CD4-positive, alpha-beta T cell treated with Interleukin-6 for 4 hours (primary cell): ENCODE measurements around the gene BCAS3.
A peak's percentile ranks its signal among the peaks of the same experiment; 100 is the strongest.
"Not testable (repeated sequence)": the region's sequence is repeated elsewhere in the genome, so short reads cannot be mapped to it uniquely, and the experiment has no call there.

Experiments used
- DNase-seq: peaks from one replicate; pipeline ENCODE4 v3.0.0-alpha.2; 2020; ENCODE audit warnings: mixed read lengths

BCAS3 gene

GRCh38 chr17:61135782-61136181 lies 458.1 kb downstream of the BCAS3 start:
- no peak for DNase-seq

- DNase-seq: no peak
Measured at GRCh38 chr17:61136296-61136695, 458.6 kb downstream of the BCAS3 start.

GRCh38 chr17:61139219-61139618 lies 461.6 kb downstream of the BCAS3 start:
- DNase-seq: peak; percentile 65

- DNase-seq: no peak
Measured at GRCh38 chr17:61140081-61140786, 462.6 kb downstream of the BCAS3 start.

GRCh38 chr17:61143026-61143425 lies 465.4 kb downstream of the BCAS3 start:
- no peak for DNase-seq

- no peak for DNase-seq
Measured at GRCh38 chr17:61144137-61144536, 466.5 kb downstream of the BCAS3 start.

GRCh38 chr17:61144617-61145564 lies 467.2 kb downstream of the BCAS3 start:
- no peak for DNase-seq

GRCh38 chr17:61146833-61147232 lies 469.2 kb downstream of the BCAS3 start:
- not testable (repeated sequence) for DNase-seq

GRCh38 chr17:61149106-61149825 lies 471.6 kb downstream of the BCAS3 start:
- DNase-seq: no peak

GRCh38 chr17:61149862-61150362 lies 472.3 kb downstream of the BCAS3 start:
- DNase-seq: no peak

- DNase-seq: no peak
Measured at GRCh38 chr17:61150686-61151299, 473.1 kb downstream of the BCAS3 start.

- DNase-seq: no peak
Measured at GRCh38 chr17:61152898-61153297, 475.2 kb downstream of the BCAS3 start.

- no peak for DNase-seq
Measured at GRCh38 chr17:61155590-61156237, 478.1 kb downstream of the BCAS3 start.

- no peak for DNase-seq
Measured at GRCh38 chr17:61157246-61157886, 479.7 kb downstream of the BCAS3 start.

GRCh38 chr17:61158376-61158775 lies 480.7 kb downstream of the BCAS3 start:
- no peak for DNase-seq

- no peak for DNase-seq
Measured at GRCh38 chr17:61159221-61159814, 481.7 kb downstream of the BCAS3 start.

GRCh38 chr17:61160204-61160603 lies 482.6 kb downstream of the BCAS3 start:
- DNase-seq: no peak

GRCh38 chr17:61160789-61161445 lies 483.3 kb downstream of the BCAS3 start:
- DNase-seq: no peak

- no peak for DNase-seq
Measured at GRCh38 chr17:61161615-61162134, 484.0 kb downstream of the BCAS3 start.

- DNase-seq: no peak
Measured at GRCh38 chr17:61164517-61164916, 486.9 kb downstream of the BCAS3 start.
